Measurements from ENCODE around the gene IRF1. TPM values are rescaled to one million over a fixed set of nuclear protein-coding genes. Genes with fewer than 3 reads are reported as not detected.

The IRF1 gene
- total and polyA plus RNA-seq, 2 of the 4 experiments (the other 2 are of a cell fraction) = 11.1 to 18.9 TPM

- Histone ChIP-seq H3K27ac (ENCODE audit: insufficient read depth, low read length) (no peak overlapping the region), H2BK20ac (ENCODE audit: low read depth, low read length) (no peak overlapping the region), H3K4ac (ENCODE audit: low read depth, low read length) (no peak overlapping the region), H3K36me3 (ENCODE audit: control insufficient read depth, insufficient read depth, low read length) (peaks cover 5% of the 10 kb centered on the region), H3K9me1 (ENCODE audit: insufficient read depth, low read length) (peaks cover 13% of the 10 kb centered on the region; the same call in 1 of the 2 replicates), H3K23ac (ENCODE audit: low read depth, low read length) (no peak overlapping the region), H2AK9ac (replicated peaks; ENCODE audit: low read depth, low read length, poor library complexity) (no peak overlapping the region), H2BK5ac (ENCODE audit: low read depth, low read length, poor library complexity, severe bottlenecking) (no peak overlapping the region), H3K27me3 (ENCODE audit: control insufficient read depth, insufficient read depth, low read length) (no peaks in the 10 kb centered on the region), H3K18ac (ENCODE audit: low read depth, low read length) (no peak overlapping the region), H2BK15ac (ENCODE audit: low read depth, low read length) (no peak overlapping the region), H3K4me2 (ENCODE audit: low read depth, low read length) (no peak overlapping the region), H2BK120ac (ENCODE audit: low read depth, low read length) (no peak overlapping the region), H3K79me1 (ENCODE audit: low read depth in 1 of 2, low read length in 2 of 2) (peaks cover 0 to 6% of the 10 kb centered on the region in 2 experiments; a peak in 1 of 4 replicates), H3K4me3 (ENCODE audit: insufficient read depth, low read depth, low read length) (no peak overlapping the region), H3K9ac (ENCODE audit: low read depth, low read length) (no peak overlapping the region), H4K5ac (ENCODE audit: low read depth, low read length) (no peak overlapping the region), H4K8ac (ENCODE audit: low read depth in 2 of 2, low read length in 2 of 2) (no peak overlapping the region), H3K14ac (replicated peaks; ENCODE audit: low read depth, low read length) (no peak overlapping the region), H2AK5ac (ENCODE audit: low read depth, low read length) (no peak overlapping the region; the same call in 1 of the 2 replicates), H4K91ac (ENCODE audit: insufficient read depth, low read depth, low read length) (no peak overlapping the region), H4K20me1 (ENCODE audit: insufficient read depth, low read length) (0 out of 2 replicates have a peak, but pooled peaks cover 2% of the 10 kb centered on the region), H3K56ac (ENCODE audit: extremely low read depth, insufficient read depth, low read length) (no peak overlapping the region), H3K9me3 (ENCODE audit: control insufficient read depth, insufficient read depth, low read length) (no peaks in the 10 kb centered on the region), H3K4me1 (ENCODE audit: control insufficient read depth, insufficient read depth, low read length) (no peaks in the 10 kb centered on the region), H2AFZ (replicated peaks; ENCODE audit: low read length, poor library complexity) (no peak overlapping the region)
- in situ Hi-C loops (cut with MboI; ENCODE audit: low sequenced_read_pairs) = loop anchor here (25.0 kb wide), 1 partner anchor 390 kb away; no protein-coding TSS in a partner anchor
- BruUV-seq (replicated peaks) = no TSS peak
- TF ChIP-seq USF2 (IDR thresholded peaks at IDR 0.05; ENCODE audit: low read depth, low read length) (no peak), RFX5 (IDR thresholded peaks at IDR 0.05; ENCODE audit: low read depth, low read length) (no peak), POLR2A (IDR thresholded peaks at IDR 0.05; ENCODE audit: low read depth, low read length) (no peak; the same call in 1 of the 2 replicates), RAD21 (IDR thresholded peaks at IDR 0.05; ENCODE audit: low read length) (no peak), ELK1 (IDR thresholded peaks at IDR 0.05; ENCODE audit: borderline replicate concordance, low read depth, low read length) (no peak), NFE2L2 (IDR thresholded peaks at IDR 0.05; ENCODE audit: low read depth, low read length) (no peak), CTCF (conservative IDR thresholded peaks at IDR 0.05; ENCODE audit: low read depth, low read length) (no peak), CHD1 (IDR thresholded peaks at IDR 0.05; ENCODE audit: low read depth, low read length) (no peak), RCOR1 (IDR thresholded peaks at IDR 0.05; ENCODE audit: insufficient replicate concordance, low read length) (no peak), MAFK (IDR thresholded peaks at IDR 0.05; ENCODE audit: low read depth, low read length) (no peak), MAZ (IDR thresholded peaks at IDR 0.05; ENCODE audit: borderline replicate concordance, low read depth, low read length) (no peak), SMC3 (IDR thresholded peaks at IDR 0.05; ENCODE audit: low read depth, low read length) (no peak), MXI1 (IDR thresholded peaks at IDR 0.05; ENCODE audit: borderline replicate concordance, low read depth, low read length) (no peak)
- ChIA-PET CTCF (no interaction called here), POLR2A (ENCODE audit: unreplicated experiment) (interaction anchor here (0.9 kb wide), 1 partner anchor 13 kb away, joined by 3 read pairs; the partner anchor contains the start of gene IRF1)
- DNase-seq = no peak
- 100% methylated on average over 4 of the region's 7 CpGs; no CpG with 5 or more reads in 1 of the 2 experiments for WGBS, 2 experiments (ENCODE audit: extremely low coverage in 2 of 2, insufficient read length in 1 of 2)
- intact Hi-C loops (cut with micrococcal nuclease) = no loop called here
- no peak for ATAC-seq (ENCODE audit: low read depth)
- dilution Hi-C loops (cut with HindIII; ENCODE audit: low sequenced_read_pairs, unreplicated experiment) = no loop called here
Observed at GRCh38 chr5:132476876-132477781, 13.4 kb downstream of the IRF1 start.
